ENCODE results near the gene A3GALT2.

GRCh38 chr1:33288976-33289857, 31.7 kb downstream of the A3GALT2 start:
- TF ChIP-seq CTCF (IDR thresholded peaks at IDR 0.05; ENCODE audit: low read depth, low read length, poor library complexity, severe bottlenecking) (no peak), EZH2phosphoT487 (IDR thresholded peaks at IDR 0.05; ENCODE audit: borderline replicate concordance, low read length) (no peak)
